NT2/D1 (cell line): ENCODE data around the gene GPR33.

Source experiments
- DNase-seq: peaks from one replicate; pipeline ENCODE4 v3.0.0-alpha.2; 2011; ENCODE audit warnings: low read depth, low spot score
- H3K27me3 ChIP-seq: 2 replicates; pipeline ENCODE4 v1.6.0; 2011; ENCODE audit warnings: mild to moderate bottlenecking; ENCODE audit not compliant: insufficient read length, insufficient read depth
- H3K36me3 ChIP-seq: 2 replicates; pipeline ENCODE4 v1.6.1; 2011; ENCODE audit warnings: mild to moderate bottlenecking, low read length, mixed read lengths; ENCODE audit not compliant: insufficient read depth, insufficient read length
- H3K4me1 ChIP-seq: 2 replicates; pipeline ENCODE4 v1.5.1; 2011; ENCODE audit not compliant: insufficient read depth, insufficient read length
- H3K4me3 ChIP-seq: 2 replicates; pipeline ENCODE4 v1.5.1; 2011; ENCODE audit warnings: low read depth; ENCODE audit not compliant: insufficient read length
- H3K9ac ChIP-seq: 2 replicates; pipeline ENCODE4 v1.6.0; 2011; ENCODE audit warnings: low read depth; ENCODE audit not compliant: insufficient read length
- H3K9me3 ChIP-seq: 2 replicates; pipeline ENCODE4 v1.5.1; 2011; ENCODE audit warnings: mild to moderate bottlenecking, low read length; ENCODE audit not compliant: insufficient read depth
- SUZ12 ChIP-seq: IDR thresholded peaks from 2 replicates; pipeline ENCODE4 v1.6.1; 2011; ENCODE audit not compliant: insufficient read length, insufficient read depth; ENCODE audit errors: extremely low read depth
- YY1 ChIP-seq: IDR thresholded peaks from 2 replicates; pipeline ENCODE4 v1.6.1; 2011; ENCODE audit not compliant: insufficient read length, insufficient read depth
- ZNF274 ChIP-seq: IDR thresholded peaks from 2 replicates; pipeline ENCODE4 v1.6.1; 2011; ENCODE audit warnings: mild to moderate bottlenecking, low read depth, low read length

The GPR33 gene

GRCh38 chr14:31508135-31508534 lies 20.3 kb upstream of the GPR33 start:
- Histone ChIP-seq H3K4me3 (no peak overlapping the region), H3K9me3 (no peaks in the 10 kb centered on the region), H3K9ac (no peak overlapping the region), H3K36me3 (no peaks in the 10 kb centered on the region), H3K27me3 (no peaks in the 10 kb centered on the region), H3K4me1 (no peaks in the 10 kb centered on the region)
- no peak for TF ChIP-seq YY1
- no peak for TF ChIP-seq ZNF274
- no peak for DNase-seq

- DNase-seq = no peak
- no peaks in the 10 kb centered on the region for H3K9me3 ChIP-seq
- TF ChIP-seq ZNF274 = no peak
- TF ChIP-seq SUZ12 = no peak
- TF ChIP-seq YY1 = no peak
- H3K4me3 ChIP-seq = no peak overlapping the region
- H3K4me1 ChIP-seq = no peaks in the 10 kb centered on the region
- H3K27me3 ChIP-seq = no peaks in the 10 kb centered on the region
- no peak overlapping the region for H3K9ac ChIP-seq
- H3K36me3 ChIP-seq = no peaks in the 10 kb centered on the region
Measured at GRCh38 chr14:31505411-31505810, 17.6 kb upstream of the GPR33 start.

GRCh38 chr14:31501870-31502269 lies 14.0 kb upstream of the GPR33 start:
- Histone ChIP-seq H3K9me3 (no peaks in the 10 kb centered on the region), H3K4me3 (no peak overlapping the region), H3K27me3 (no peaks in the 10 kb centered on the region), H3K9ac (no peak overlapping the region), H3K36me3 (no peaks in the 10 kb centered on the region), H3K4me1 (no peaks in the 10 kb centered on the region)
- no peak for DNase-seq
- TF ChIP-seq ZNF274 (no peak), YY1 (no peak), SUZ12 (no peak)

- Histone ChIP-seq H3K36me3 (no peaks in the 10 kb centered on the region), H3K9ac (no peak overlapping the region), H3K4me1 (no peaks in the 10 kb centered on the region), H3K27me3 (no peaks in the 10 kb centered on the region), H3K4me3 (no peak overlapping the region), H3K9me3 (no peaks in the 10 kb centered on the region)
- no peak for DNase-seq
- TF ChIP-seq YY1 = no peak
- TF ChIP-seq SUZ12 = no peak
- TF ChIP-seq ZNF274 = no peak
Measured at GRCh38 chr14:31492759-31493498, 5.1 kb upstream of the GPR33 start.

GRCh38 chr14:31489691-31490090 lies 1.9 kb upstream of the GPR33 start:
- Histone ChIP-seq H3K4me3 (no peak overlapping the region), H3K9ac (no peak overlapping the region)

GRCh38 chr14:31486764-31487163 lies 1.1 kb downstream of the GPR33 start:
- DNase-seq = no peak
- Histone ChIP-seq H3K36me3 (no peaks in the 10 kb centered on the region), H3K27me3 (no peaks in the 10 kb centered on the region), H3K4me3 (no peak overlapping the region), H3K4me1 (no peaks in the 10 kb centered on the region), H3K9ac (no peak overlapping the region), H3K9me3 (no peaks in the 10 kb centered on the region)
- TF ChIP-seq SUZ12 = no peak
- no peak for TF ChIP-seq ZNF274
- no peak for TF ChIP-seq YY1

More at GRCh38 chr14:31489691-31490090, 1.9 kb upstream of the GPR33 start:
- Histone ChIP-seq H3K36me3 (no peaks in the 10 kb centered on the region), H3K9me3 (no peaks in the 10 kb centered on the region), H3K4me1 (no peaks in the 10 kb centered on the region), H3K27me3 (no peaks in the 10 kb centered on the region)
- no peak for DNase-seq
- TF ChIP-seq SUZ12 (no peak), ZNF274 (no peak), YY1 (no peak)

GRCh38 chr14:31484754-31485153 lies 3.1 kb downstream of the GPR33 start:
- Histone ChIP-seq H3K9ac (no peak overlapping the region), H3K4me1 (no peaks in the 10 kb centered on the region), H3K4me3 (no peak overlapping the region), H3K27me3 (no peaks in the 10 kb centered on the region), H3K36me3 (no peaks in the 10 kb centered on the region), H3K9me3 (no peaks in the 10 kb centered on the region)
- DNase-seq = no peak
- TF ChIP-seq SUZ12 = no peak
- no peak for TF ChIP-seq ZNF274
- no peak for TF ChIP-seq YY1

- DNase-seq = no peak
- Histone ChIP-seq H3K36me3 (no peaks in the 10 kb centered on the region), H3K27me3 (no peaks in the 10 kb centered on the region), H3K9ac (no peak overlapping the region), H3K9me3 (no peaks in the 10 kb centered on the region), H3K4me1 (no peaks in the 10 kb centered on the region), H3K4me3 (no peak overlapping the region)
- TF ChIP-seq SUZ12 (no peak), ZNF274 (no peak), YY1 (no peak)
Measured at GRCh38 chr14:31480156-31480555, 7.7 kb downstream of the GPR33 start.
